SK-N-DZ (cell line): ENCODE results near the gene APOL3.
"Not testable (repeated sequence)": the region's sequence is repeated elsewhere in the genome, so short reads cannot be mapped to it uniquely, and the experiment has no call there.

Experiments
- DNase-seq: peaks from one replicate; pipeline ENCODE4 v3.0.0-alpha.2; 2015; ENCODE audit warnings: low spot score

Gene APOL3

DNA sequence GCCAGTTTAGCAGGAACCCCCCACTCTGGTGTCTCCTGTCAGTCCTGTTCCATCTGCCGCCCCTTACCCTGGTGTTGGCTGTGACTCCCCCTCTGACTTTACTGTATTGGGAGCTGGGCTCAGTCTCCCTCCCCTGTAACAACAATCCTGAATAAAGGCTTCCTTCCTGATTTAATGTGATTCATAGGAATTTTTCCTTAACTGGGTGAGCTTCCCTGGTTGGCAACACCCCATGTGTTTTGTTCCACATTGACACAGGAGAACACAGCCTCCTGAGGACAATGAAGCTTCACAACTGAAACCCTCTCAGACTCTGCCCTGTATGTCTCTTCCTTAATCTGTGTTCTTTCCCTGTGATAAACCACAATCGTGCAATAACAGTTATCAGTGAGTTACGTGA, 32.6 kb upstream of the APOL3 start:
- no peak for DNase-seq

DNA sequence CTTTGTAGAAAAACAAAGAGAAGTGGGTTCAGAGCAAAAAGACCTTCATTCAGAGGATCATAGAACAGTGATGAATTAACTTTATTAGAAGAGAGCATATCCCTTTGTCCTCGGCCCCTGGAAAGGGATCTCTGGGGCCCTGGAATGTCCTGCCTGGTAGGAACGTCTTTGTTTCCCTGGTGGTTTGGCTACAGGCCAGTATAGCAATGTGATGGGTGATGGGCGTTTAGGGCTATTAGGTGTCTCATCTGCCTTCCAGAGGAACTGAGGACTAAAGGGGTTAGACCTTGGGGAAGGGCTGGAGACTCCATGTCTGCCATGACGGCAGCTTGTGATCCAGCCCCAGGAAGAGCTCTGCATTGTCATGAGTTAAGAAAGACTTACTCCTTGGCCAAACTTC, 32.0 kb upstream of the APOL3 start:
- no peak for DNase-seq

DNA sequence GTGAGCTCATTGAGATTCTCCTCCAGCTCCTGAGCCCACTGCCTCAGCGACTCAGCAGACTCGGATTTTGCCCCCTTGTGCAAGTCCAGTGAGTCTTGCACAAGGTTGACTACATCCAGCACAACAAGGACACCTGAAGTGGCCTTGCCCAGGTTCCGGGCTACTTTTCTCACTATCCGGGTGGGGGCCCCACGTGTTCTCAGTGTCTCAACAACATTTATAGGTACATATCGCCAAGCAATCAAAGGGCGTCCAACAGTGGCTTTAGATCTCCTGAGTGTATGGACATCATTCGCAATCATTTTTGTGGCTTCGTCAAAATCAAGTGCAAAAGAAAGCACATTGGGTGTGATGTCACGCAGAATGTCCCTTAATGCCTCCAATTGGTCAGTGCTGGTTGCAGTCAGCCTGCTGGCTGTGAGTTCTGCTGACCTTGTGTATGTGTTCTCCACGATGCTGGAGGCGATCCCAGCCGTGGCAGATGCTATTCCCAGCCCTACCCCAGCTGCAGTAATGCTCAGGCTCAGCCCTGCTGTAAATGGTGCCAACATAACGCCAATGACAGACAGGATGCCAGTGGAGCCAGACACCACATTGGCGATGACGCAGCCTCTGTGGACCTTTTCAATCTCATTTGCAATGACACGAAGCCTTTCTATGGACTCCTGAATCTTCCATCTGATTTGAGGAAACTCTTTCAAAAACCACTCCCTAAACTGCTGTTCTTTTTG, 30.7 kb upstream of the APOL3 start:
- DNase-seq, result no peak

DNA sequence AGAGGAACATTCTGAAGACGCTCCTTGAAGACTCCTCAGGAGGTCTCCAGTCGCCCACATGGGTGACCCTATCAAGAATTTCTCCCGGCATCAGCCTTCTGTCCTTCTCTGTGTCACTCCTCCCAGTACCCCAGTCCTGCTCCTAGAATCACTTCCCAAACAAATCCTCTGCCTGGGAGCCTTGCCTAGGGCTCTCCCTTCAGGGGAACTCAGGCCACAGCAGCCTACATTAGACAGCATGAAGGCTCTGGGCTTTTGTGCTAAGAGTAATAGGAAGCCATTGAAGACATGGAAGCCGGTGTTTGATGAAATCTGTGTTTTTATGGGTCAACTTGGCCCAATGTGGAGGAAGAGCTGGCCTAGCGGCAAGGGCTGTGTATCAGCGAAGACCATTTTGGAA, 27.3 kb upstream of the APOL3 start:
- not testable (repeated sequence) for DNase-seq

DNA sequence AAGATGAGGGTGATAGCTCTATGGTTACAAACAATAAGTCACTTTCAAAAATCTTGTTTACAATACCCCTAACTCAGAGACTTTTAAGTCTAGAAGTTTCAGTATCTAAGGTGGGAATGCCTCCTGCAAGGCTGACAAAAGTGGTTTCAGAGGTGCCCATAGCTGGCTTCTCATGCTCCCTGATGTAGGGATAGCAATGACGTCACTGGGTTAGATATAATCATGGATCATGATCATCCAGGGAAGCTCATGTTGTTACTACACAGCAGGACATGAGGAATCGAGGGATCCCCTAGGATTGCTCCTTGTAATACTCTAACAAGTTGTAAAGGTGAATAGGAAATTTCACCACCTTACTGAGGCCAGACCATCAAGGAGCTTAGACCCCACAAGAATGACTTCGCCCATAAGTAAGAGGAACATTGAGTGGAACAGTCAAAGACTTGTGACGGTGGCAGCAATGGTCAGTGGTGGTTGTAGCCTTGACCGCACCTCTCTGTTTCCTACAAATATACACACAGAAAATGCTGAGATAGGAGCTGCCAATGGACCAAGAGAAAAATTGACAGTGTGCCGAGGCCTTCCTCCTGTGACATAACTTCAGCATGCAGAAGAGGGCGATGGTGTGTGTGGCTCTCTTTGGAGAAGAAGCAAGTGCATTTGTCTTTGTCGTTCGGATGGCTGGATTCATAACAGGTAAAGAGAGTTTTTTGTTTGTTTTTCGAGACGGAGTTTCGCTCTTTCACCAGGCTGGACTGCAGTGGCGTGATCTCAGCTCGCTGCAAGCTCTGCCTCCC, 25.5 kb upstream of the APOL3 start:
- DNase-seq, result no peak

DNA sequence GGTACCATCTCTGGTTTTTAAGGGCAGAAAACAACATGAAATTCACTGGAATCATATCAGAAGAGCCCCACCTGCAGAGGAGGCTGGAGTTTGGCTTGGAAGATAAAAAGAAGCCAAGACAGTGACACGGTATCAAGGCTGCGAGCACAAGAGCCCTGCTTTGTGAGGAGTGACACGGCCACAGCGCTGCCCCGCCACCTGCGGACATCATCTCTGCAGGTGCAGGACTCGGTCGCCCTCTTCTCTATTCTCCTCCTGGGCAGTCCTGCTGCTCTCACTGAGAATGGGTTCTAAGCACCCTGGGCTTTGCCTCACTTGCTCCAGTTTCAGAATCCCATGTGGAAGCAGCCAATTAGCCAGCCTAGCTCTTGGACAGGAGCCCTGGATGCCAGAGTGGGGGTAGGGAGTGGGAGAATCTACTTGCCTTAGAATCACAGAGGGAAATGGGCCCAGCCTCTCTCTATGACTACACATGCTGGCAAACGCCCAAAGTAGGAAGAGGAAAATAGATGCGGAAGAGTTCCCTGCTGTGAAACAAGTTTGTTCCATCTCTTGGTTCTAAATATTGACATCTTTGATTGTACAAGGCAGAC, 24.0 kb upstream of the APOL3 start:
- DNase-seq, result no peak

DNA sequence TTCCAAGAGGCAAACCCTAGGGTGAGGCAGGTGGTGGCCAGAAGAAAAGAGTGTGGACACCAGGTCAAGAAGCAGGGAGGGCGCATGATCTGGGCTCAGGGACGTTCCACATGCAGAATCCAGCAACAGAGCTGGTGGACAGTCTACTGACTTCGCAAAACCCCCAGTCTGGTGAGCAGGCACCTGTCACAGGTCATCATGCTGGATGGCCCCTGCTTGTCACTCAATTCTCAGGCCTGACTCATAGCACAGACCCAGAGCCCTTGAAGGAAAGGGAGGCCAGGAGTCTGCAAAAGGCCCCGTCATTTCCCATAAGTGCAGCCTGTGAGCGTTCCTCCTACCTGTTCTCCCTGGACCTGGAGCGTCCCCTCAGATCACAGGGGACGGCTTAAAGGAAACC, 22.9 kb upstream of the APOL3 start:
- no peak for DNase-seq

DNA sequence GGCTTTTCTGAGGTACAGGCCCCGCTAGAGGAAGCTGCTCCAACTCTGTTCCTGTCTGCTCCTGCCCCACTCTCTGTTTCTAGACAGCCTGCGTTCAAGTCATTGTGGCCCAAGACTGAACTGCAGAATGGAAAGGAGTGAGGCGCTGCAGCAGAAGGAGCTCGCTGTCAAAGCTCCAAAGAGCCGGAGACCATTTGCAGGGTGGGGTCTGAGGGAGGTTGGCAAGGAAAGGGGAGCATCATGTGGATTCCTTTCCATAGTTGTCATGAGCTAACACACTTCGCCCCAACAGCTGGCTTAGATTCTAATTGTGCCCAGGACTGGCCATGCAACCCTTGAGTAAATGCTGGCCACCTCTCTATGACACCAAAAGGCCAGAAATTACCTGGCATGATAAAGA, 22.3 kb upstream of the APOL3 start:
- no peak for DNase-seq

DNA sequence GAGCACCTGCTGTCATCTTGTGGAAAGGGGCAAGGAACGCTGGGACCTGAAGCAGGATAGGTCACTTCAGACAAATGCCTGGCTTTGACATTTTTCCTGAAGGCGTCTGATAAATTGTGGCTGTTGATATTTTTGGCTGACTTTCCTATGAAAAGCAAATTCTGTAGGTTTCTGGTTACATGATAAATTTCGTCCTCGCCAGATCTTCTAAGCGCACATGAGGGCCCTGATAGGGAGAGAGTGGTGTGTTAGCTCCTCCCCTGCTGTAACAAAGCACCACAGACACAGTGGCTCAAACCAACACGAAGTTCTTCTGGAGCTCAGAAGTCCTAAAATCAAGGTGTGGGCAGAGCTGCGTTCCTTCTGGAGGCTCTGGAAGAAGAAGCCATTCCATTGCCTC, 21.5 kb upstream of the APOL3 start:
- DNase-seq, result no peak

DNA sequence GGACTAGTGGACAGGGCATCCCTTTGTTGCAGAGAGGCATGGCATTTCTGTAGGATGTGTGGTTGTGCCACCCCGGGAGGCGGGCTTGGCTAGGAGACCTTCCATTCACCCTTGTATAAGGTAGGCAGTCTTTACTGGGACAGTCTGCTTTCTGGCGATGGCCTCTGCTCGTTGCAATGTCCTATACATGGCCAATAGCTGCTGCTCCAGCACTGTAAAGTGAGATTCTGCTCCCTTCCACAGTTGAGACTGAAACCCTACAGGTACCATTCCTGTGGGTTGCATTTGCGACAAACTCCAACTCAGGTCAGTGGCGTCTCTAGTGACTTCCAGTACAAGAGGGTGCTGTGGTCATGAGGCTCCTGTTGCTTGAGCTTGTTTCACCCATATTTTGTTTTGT, 20.4 kb upstream of the APOL3 start:
- no peak for DNase-seq

DNA sequence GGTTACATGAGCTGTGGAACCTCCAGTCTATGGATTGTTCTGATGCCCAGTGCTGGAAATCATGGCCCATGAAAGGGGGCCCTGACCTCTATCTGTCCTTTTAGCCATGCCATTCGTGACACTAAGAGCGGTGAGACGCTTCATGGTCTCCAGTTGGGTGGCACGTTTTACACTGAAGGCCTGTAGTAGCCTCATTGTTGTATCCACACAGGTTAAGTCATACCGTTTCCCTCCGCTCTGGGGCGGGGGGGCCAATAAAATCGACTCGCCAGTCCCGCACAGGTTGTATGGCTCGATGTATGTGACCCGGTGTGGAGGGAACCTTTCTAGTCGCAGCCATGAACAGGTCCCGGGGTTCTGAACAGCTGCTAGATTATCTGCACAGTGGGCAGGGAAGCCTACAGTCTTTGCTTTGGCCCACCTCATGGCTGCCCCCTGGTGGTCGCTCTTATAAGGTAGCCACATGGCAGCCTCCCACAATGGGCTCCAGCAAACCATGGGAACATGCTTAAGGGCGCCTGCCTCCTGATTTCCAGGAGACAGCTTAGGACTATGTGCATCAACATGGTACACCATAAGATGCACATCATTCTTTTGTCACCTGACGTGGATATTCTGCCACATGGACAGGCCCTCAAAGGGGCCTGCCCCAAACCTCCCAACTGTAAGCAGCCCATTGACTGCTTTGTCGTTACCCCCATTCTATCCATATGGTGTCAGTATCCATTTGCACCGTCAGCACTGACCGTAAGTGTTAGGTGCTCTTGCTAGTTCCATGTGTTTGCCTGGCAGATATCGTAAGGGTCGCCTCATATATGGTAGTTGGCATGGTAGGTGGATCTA, 19.7 kb upstream of the APOL3 start:
- DNase-seq, result peak; percentile 40

DNA sequence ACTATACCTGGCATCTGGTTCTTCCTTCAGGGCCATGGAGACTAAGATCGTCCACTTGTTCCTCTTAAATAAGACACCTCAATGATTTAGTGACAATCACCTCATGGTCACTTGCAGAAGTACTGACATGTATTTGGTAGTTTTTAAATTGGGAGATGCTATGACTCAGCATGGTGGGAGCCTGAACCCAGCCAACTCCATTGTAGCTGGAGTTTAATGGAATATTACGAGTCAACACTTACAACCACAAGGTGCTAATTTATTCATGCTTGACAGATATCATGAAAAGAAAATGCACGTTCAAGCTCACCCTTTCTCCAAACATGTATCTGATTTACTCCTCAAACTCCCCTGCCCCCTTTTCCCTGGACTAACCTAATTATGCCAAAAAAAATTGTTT, 16.6 kb upstream of the APOL3 start:
- no peak for DNase-seq

DNA sequence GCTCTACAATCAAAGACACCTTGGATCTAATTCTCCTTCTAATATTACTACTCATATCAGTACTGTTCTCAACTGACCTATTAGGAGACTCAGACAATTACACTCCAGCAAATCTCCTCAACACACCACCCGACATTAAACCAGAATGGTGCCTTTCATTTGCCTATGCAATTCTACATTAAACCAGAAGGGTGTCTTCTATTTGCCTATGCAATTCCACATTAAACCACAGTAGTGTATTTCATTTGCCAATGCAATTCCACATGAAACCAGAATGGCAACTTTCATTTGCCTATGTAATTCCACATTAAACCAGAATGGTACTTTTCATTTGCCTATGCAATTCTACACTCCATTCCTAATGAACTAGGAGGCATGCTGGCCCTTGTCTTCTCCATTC, 15.3 kb upstream of the APOL3 start:
- DNase-seq, result no peak

DNA sequence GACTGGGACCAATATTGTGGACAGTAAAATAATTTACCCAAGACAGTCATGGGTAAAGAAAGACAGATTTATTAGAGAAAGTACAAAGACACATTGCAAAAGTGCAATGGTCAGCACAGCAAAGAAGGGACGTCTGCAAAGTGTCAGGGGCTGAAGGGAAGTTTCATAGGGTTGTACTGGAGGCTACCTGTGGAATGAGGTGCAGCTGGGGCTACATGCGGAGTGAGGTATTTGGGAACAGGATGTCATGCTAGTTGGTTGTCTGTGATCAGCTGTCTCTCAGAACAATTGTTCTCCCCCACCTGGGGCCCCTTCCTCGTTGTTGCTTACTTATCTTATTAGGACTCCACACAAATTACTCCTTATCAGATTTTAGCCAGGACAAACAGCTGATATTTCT, 11.4 kb upstream of the APOL3 start:
- no peak for DNase-seq

DNA sequence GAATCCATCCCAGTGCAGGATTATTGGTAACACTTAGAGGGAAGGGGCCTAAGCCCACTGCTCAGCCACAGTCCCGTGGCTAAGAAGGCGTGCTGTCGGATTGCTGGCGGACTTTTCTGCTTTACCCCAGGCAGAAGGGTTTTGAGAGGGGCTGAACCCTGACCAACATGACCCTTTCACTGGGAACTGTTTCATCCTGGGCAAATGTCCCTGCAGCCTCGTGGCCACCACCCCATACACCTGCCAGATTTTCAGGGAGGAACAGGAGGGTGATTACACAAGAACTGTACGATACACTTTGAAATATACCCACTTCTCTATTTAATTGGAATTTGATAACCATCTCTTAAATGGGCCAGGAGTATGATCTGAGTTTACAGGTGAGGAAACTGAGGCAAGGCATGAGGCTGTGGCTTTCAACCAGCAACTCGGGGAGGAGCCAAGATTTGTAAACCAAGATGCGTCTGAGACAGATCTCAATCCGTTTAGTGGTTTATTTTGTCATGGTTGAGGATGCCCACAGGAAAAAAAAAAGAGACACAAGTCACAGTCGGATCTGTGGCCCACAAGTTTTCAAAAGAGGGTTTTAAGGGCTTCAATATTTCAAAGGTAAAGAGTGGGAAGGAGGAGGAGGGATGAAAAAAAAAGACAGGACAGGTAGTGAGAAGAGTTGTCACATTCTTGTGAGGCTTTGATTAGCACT, 6.1 kb upstream of the APOL3 start:
- DNase-seq, result no peak

DNA sequence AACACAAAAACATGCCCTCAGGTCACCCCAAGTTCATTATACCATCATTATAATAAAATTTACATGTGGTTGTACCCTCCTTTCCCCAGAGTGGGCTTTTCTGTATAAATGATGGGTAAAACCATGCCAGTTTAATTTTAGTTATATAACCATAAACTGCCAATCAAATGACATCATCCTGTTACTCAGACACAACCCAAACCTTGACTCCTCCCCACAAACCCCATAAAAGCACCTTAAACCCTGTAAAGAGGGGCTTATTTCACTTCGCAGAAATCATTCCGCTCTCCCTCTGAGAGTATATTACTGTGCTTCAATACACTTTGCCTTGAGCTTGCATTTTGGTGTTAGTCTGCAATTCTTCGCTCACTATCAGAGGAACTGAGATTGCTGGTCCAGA, 5.5 kb upstream of the APOL3 start:
- no peak for DNase-seq

DNA sequence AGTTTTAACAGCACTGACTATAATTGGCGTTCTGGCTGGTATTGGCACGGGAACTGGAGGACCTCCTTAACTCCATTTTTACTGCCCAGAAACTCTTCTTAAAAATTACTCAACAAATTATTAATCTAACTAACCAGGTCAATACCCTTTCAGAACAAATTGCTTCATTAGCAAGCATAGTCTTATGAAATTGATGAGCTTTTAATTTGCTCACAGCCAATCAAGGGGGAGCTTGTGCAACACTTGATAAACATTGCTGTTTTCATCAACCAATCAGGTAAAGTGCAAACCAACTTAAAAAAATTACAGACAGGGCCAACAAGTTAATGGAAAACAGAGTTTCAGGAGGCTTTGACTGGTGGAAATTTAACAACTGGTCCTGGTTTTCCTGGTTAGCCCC, 4.6 kb upstream of the APOL3 start:
- DNase-seq, result no peak

DNA sequence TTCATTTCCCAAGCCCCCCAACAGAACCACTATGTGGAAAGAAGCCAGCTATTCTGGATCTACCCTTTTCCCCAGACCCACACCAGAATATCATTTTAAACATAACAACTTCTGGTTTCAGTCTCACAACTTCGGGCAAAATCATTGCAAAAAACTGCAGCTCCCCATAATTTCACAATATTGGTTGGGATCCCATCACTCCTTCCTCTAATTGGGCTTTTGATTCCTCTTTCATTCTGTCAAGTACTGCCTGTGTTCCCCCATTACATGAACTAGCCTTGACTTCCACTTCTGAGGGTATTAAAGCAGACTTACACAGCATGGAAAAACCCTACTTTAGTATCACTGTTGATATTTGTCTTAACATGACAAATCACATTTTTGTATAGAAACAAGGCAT, 4.1 kb upstream of the APOL3 start:
- no peak for DNase-seq

DNA sequence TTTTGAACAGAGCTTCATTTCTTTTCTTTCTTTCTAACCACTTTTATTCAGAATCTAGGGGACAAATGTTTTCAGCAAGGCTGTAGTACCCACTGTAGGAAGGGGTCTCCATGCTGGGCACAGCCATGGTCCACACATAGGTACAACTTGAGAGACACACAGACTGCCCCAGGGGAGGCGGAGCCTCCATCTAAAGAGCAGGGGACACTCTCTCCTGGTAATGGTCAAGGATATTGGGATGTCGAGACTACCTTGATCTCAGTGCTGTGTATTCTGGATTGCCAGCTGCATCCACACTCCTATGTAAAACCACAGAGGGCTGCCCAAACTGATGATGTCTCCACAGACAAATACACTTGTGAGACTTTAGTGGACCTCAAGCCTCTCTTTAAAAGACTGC, 2.9 kb upstream of the APOL3 start:
- no peak for DNase-seq

DNA sequence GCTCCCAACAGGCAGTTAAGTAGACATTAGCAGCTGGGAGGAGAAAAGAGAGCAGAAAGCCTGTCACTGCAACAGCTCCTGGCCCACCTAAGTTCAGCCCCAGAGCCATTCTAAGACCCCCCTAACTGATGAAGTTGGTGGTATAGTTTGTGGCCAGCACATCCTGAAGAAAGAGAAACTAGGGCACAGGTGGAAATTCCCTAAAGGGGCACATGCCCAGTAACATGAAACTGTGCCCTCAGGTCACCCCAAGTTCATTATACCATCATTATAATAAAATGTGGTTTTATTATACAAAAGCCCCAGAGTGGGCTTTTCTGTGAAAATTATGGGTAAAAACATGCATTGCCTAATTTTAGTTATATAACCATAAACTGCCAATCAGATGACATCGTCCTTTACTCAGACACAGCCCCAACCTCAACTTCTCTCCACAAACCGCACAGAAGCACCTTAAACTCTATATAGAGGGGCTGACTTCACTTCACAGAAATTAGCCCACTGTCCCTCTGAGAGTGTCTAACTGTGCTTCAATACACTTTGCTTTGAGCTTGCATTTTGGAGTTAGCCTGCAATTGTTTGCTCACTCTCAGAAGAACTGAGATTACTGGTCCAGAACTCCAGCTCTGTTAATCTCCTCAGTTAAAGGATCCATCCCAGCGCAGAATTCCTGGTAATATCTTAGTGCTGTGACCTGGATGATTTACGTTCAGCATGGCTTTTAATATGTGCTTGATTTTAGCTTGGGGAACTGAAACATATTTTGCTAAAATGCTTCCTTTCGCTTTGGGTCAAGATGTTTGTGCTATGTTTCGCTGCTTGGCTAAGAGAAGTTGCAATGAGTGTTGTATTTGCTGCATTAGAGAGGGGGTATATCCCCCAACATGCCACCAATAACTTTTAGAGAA, 1.8 kb upstream of the APOL3 start:
- DNase-seq, result no peak

DNA sequence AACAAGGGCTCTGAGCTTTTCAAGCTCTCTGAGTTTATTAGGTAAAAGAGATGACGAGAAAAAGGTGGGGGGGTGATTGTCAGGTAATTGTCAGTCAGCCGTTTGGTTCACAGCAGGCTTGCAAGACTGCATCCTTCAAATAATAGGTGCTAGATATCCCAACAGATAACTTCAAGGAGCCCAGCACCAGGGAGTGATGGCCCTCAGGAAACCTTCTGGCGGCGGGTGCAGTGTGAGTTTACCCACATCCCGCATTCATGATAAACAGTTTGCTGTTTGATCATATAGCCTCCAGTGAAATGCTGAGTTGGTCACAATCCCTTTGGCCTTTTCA, 1.2 kb upstream of the APOL3 start:
- DNase-seq, result not testable (repeated sequence)
